ENCODE data around the gene YWHAH.

DNA sequence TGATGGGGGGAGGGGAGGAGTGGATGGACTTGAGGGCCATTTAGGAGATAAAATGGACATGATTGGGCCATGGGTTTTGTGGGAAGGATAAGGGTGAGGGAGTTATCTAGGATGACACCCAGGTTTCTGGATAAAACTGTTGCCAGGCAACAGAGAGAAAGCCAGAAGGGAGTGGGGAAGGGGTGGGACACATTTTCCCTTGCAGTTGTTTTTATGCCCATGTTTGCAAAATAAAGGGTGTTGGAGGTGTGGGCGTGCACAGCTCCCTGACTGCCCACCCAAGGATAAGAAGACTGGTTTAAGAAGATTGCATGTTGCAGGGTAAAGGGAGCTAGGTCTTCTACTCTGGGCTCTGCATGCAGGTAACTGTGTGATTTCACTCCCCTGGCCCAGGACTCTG lies 18.3 kb upstream of the YWHAH start:
- TF ChIP-seq CTCF (IDR thresholded peaks at IDR 0.05) (no peak), POLR2A (IDR thresholded peaks at IDR 0.05) (no peak)

Data from Peyer's patch (tissue), 4 donors.